Renal cortex interstitium (tissue), 11 donors: ENCODE measurements around the gene SYCP2. TPM values are rescaled to one million over a fixed set of nuclear protein-coding genes. Genes with fewer than 3 reads are reported as not detected.
"Not testable (repeated sequence)": the region's sequence is repeated elsewhere in the genome, so short reads cannot be mapped to it uniquely, and the experiment has no call there.

Experiments used
- DNase-seq, 11 donors: peaks; one replicate each; pipeline ENCODE4 v3.0.0-alpha.2; 2013; ENCODE audit warnings: low read depth in 9 of 11, low spot score in 4 of 11; ENCODE audit errors: extremely low read depth in 1 of 11
- polyA plus RNA-seq, 3 donors: library from polyadenylated mRNA; unstranded; fragments of 120-200 nt; gene quantifications; one replicate each; pipeline ENCODE4 v1.2.1, GENCODE V29; 2013; ENCODE audit not compliant: insufficient read length in 3 of 3

SYCP2 gene
- polyA plus RNA-seq, 3 donors = 6.1 to 10.5 (median 8.0) TPM

- DNase-seq = no peak
Measured at GRCh38 chr20:59931511-59932312, 1.7 kb downstream of the SYCP2 start.

- no peak for DNase-seq
Measured at GRCh38 chr20:59925899-59926298, 7.5 kb downstream of the SYCP2 start.

- no peak for DNase-seq
Measured at GRCh38 chr20:59925359-59925758, 8.1 kb downstream of the SYCP2 start.

GRCh38 chr20:59923514-59923913 lies 9.9 kb downstream of the SYCP2 start:
- DNase-seq = no peak

- DNase-seq = no peak
Measured at GRCh38 chr20:59920944-59921343, 12.5 kb downstream of the SYCP2 start.

GRCh38 chr20:59912609-59913008 lies 20.8 kb downstream of the SYCP2 start:
- no peak for DNase-seq

- no peak for DNase-seq
Measured at GRCh38 chr20:59911041-59911440, 22.4 kb downstream of the SYCP2 start.

GRCh38 chr20:59908855-59909254 lies 24.6 kb downstream of the SYCP2 start:
- DNase-seq = no peak

- no peak for DNase-seq
Measured at GRCh38 chr20:59903621-59904020, 29.8 kb downstream of the SYCP2 start.

GRCh38 chr20:59902470-59902869 lies 31.0 kb downstream of the SYCP2 start:
- no peak for DNase-seq

GRCh38 chr20:59895908-59896307 lies 37.5 kb downstream of the SYCP2 start:
- no peak for DNase-seq

- DNase-seq = no peak
Measured at GRCh38 chr20:59891581-59891980, 41.9 kb downstream of the SYCP2 start.

GRCh38 chr20:59890035-59890434 lies 43.4 kb downstream of the SYCP2 start:
- not testable (repeated sequence) for DNase-seq

GRCh38 chr20:59888050-59888449 lies 45.4 kb downstream of the SYCP2 start:
- DNase-seq = no peak

GRCh38 chr20:59884494-59884893 lies 48.9 kb downstream of the SYCP2 start:
- DNase-seq = no peak

GRCh38 chr20:59880198-59880597 lies 53.2 kb downstream of the SYCP2 start:
- DNase-seq = no peak

GRCh38 chr20:59873409-59873808 lies 60.0 kb downstream of the SYCP2 start:
- DNase-seq = no peak

GRCh38 chr20:59871096-59871495 lies 62.3 kb downstream of the SYCP2 start:
- DNase-seq = no peak

GRCh38 chr20:59866338-59866737 lies 67.1 kb downstream of the SYCP2 start:
- DNase-seq = peak in 3 of 11 donors; percentile 4 to 15 (median 5)

GRCh38 chr20:59864726-59865125 lies 68.7 kb downstream of the SYCP2 start:
- DNase-seq = no peak

GRCh38 chr20:59863058-59863457 lies 70.4 kb downstream of the SYCP2 start:
- DNase-seq = no peak
